ENCODE data around the gene SLC25A12.
"Not testable (repeated sequence)": the region's sequence is repeated elsewhere in the genome, so short reads cannot be mapped to it uniquely, and the experiment has no call there.

Gene SLC25A12

GRCh38 chr2:171762879-171763573 is 131.0 kb downstream of the SLC25A12 start:
- no peak overlapping the region for H2AFZ ChIP-seq (ENCODE audit: low read depth, low read length)

GRCh38 chr2:171761176-171761575 is 132.9 kb downstream of the SLC25A12 start:
- not testable (repeated sequence) for H3K79me2 ChIP-seq (ENCODE audit: low read length); H2AFZ ChIP-seq (ENCODE audit: low read depth, low read length); H3K9me3 ChIP-seq (ENCODE audit: insufficient read depth, low read length); H4K20me1 ChIP-seq (ENCODE audit: insufficient read depth, low read length); H3K4me1 ChIP-seq (ENCODE audit: low read length); H3K27ac ChIP-seq (ENCODE audit: low read length); H3K9ac ChIP-seq (ENCODE audit: low read length); H3K4me2 ChIP-seq (ENCODE audit: low read length); H3K36me3 ChIP-seq (replicated peaks; ENCODE audit: low read depth, low read length); H3K4me3 ChIP-seq (ENCODE audit: low read length); H3K27me3 ChIP-seq (ENCODE audit: low read depth, low read length)

More at GRCh38 chr2:171762879-171763573, 131.0 kb downstream of the SLC25A12 start:
- H3K4me2 ChIP-seq (ENCODE audit: low read length), result no peak overlapping the region
- H3K9ac ChIP-seq (ENCODE audit: low read length), result no peak overlapping the region
- no peaks in the 10 kb centered on the region for H3K4me1 ChIP-seq (ENCODE audit: low read length)
- no peaks in the 10 kb centered on the region for H3K79me2 ChIP-seq (ENCODE audit: low read length)
- H3K36me3 ChIP-seq (replicated peaks; ENCODE audit: low read depth, low read length), result peaks cover 9% of the 10 kb centered on the region
- H3K27me3 ChIP-seq (ENCODE audit: low read depth, low read length), result no peaks in the 10 kb centered on the region
- no peak overlapping the region for H3K4me3 ChIP-seq (ENCODE audit: low read length)
- no peaks in the 10 kb centered on the region for H3K9me3 ChIP-seq (ENCODE audit: insufficient read depth, low read length)
- TF ChIP-seq CTCF (IDR thresholded peaks at IDR 0.05; ENCODE audit: low read depth, low read length) (no peak), EZH2phosphoT487 (IDR thresholded peaks at IDR 0.05; ENCODE audit: low read depth) (no peak)
- no peak overlapping the region for H3K27ac ChIP-seq (ENCODE audit: low read length)
- H4K20me1 ChIP-seq (ENCODE audit: insufficient read depth, low read length), result no peaks in the 10 kb centered on the region

GRCh38 chr2:171758762-171759161 is 135.3 kb downstream of the SLC25A12 start:
- not testable (repeated sequence) for H3K27ac ChIP-seq (ENCODE audit: low read length); H2AFZ ChIP-seq (ENCODE audit: low read depth, low read length); H3K4me1 ChIP-seq (ENCODE audit: low read length); H3K4me3 ChIP-seq (ENCODE audit: low read length); H3K36me3 ChIP-seq (replicated peaks; ENCODE audit: low read depth, low read length); H3K9ac ChIP-seq (ENCODE audit: low read length); H3K79me2 ChIP-seq (ENCODE audit: low read length); H3K4me2 ChIP-seq (ENCODE audit: low read length); H3K9me3 ChIP-seq (ENCODE audit: insufficient read depth, low read length); H4K20me1 ChIP-seq (ENCODE audit: insufficient read depth, low read length); H3K27me3 ChIP-seq (ENCODE audit: low read depth, low read length)

GRCh38 chr2:171754254-171754939 is 139.6 kb downstream of the SLC25A12 start:
- TF ChIP-seq CTCF (IDR thresholded peaks at IDR 0.05; ENCODE audit: low read depth, low read length) (no peak), EZH2phosphoT487 (IDR thresholded peaks at IDR 0.05; ENCODE audit: low read depth) (no peak)
- peaks cover 12% of the 10 kb centered on the region for H3K36me3 ChIP-seq (replicated peaks; ENCODE audit: low read depth, low read length)
- no peaks in the 10 kb centered on the region for H3K9me3 ChIP-seq (ENCODE audit: insufficient read depth, low read length)
- H2AFZ ChIP-seq (ENCODE audit: low read depth, low read length), result no peak overlapping the region
- no peak overlapping the region for H3K4me3 ChIP-seq (ENCODE audit: low read length)
- no peaks in the 10 kb centered on the region for H3K79me2 ChIP-seq (ENCODE audit: low read length)
- no peak overlapping the region for H3K27ac ChIP-seq (ENCODE audit: low read length)
- no peaks in the 10 kb centered on the region for H3K27me3 ChIP-seq (ENCODE audit: low read depth, low read length)
- no peak overlapping the region for H3K9ac ChIP-seq (ENCODE audit: low read length)
- H3K4me2 ChIP-seq (ENCODE audit: low read length), result no peak overlapping the region
- no peaks in the 10 kb centered on the region for H3K4me1 ChIP-seq (ENCODE audit: low read length)
- no peaks in the 10 kb centered on the region for H4K20me1 ChIP-seq (ENCODE audit: insufficient read depth, low read length)

- Histone ChIP-seq H3K4me1 (ENCODE audit: low read length) (no peaks in the 10 kb centered on the region), H3K27me3 (ENCODE audit: low read depth, low read length) (no peaks in the 10 kb centered on the region), H2AFZ (ENCODE audit: low read depth, low read length) (no peak overlapping the region), H3K27ac (ENCODE audit: low read length) (no peak overlapping the region), H3K4me3 (ENCODE audit: low read length) (no peak overlapping the region), H3K9me3 (ENCODE audit: insufficient read depth, low read length) (no peaks in the 10 kb centered on the region), H3K9ac (ENCODE audit: low read length) (no peak overlapping the region), H4K20me1 (ENCODE audit: insufficient read depth, low read length) (no peaks in the 10 kb centered on the region), H3K36me3 (replicated peaks; ENCODE audit: low read depth, low read length) (peaks cover 11% of the 10 kb centered on the region), H3K79me2 (ENCODE audit: low read length) (no peaks in the 10 kb centered on the region), H3K4me2 (ENCODE audit: low read length) (no peak overlapping the region)
- TF ChIP-seq CTCF (IDR thresholded peaks at IDR 0.05; ENCODE audit: low read depth, low read length) (no peak), EZH2phosphoT487 (IDR thresholded peaks at IDR 0.05; ENCODE audit: low read depth) (no peak)
Observed at GRCh38 chr2:171747371-171747770, 146.7 kb downstream of the SLC25A12 start.

All from OCI-LY3 (cell line).